Loucy (cell line): ENCODE data around the gene SLC35F5.

ENCODE experiments used
- H2AFZ ChIP-seq: fragments of 200-600 bp; sonication (generic); 2 replicates; pipeline ENCODE4 v1.6.0; 2016; ENCODE audit warnings: antibody characterized with exemption, mild to moderate bottlenecking, low read length, moderate library complexity
- H3F3A ChIP-seq: fragments of 200-600 bp; 2 replicates; pipeline ENCODE4 v1.6.0; 2016; ENCODE audit warnings: antibody characterized with exemption, low read depth, mild to moderate bottlenecking
- H3K27me3 ChIP-seq: fragments of 200-600 bp; sonication (generic); 2 replicates; pipeline ENCODE4 v1.6.1; 2014; ENCODE audit warnings: low read length, mild to moderate bottlenecking; ENCODE audit not compliant: insufficient read depth, poor library complexity, severe bottlenecking
- H3K36me3 ChIP-seq: fragments of 200-600 bp; sonication (generic); 2 replicates; pipeline ENCODE4 v1.6.1; 2016; ENCODE audit warnings: low read length; ENCODE audit not compliant: insufficient read depth
- H3K4me1 ChIP-seq: fragments of 200-600 bp; sonication (generic); 2 replicates; pipeline ENCODE4 v1.5.1; 2014; ENCODE audit warnings: low read length, mild to moderate bottlenecking; ENCODE audit not compliant: insufficient read depth, poor library complexity, severe bottlenecking
- H3K4me2 ChIP-seq: fragments of 200-600 bp; sonication (generic); 2 replicates; pipeline ENCODE4 v1.6.0; 2014; ENCODE audit warnings: antibody characterized with exemption, low read length, low read depth, mild to moderate bottlenecking; ENCODE audit not compliant: poor library complexity, severe bottlenecking
- H3K4me3 ChIP-seq: fragments of 200-600 bp; sonication (generic); 2 replicates; pipeline ENCODE4 v1.5.1; 2014; ENCODE audit warnings: low read length, mild to moderate bottlenecking, mixed read lengths; ENCODE audit not compliant: poor library complexity, severe bottlenecking
- H3K79me2 ChIP-seq: fragments of 200-600 bp; sonication (generic); 2 replicates; pipeline ENCODE4 v1.6.1; 2014; ENCODE audit warnings: low read length; ENCODE audit not compliant: insufficient read depth
- H3K9ac ChIP-seq: fragments of 200-600 bp; sonication (generic); 2 replicates; pipeline ENCODE4 v1.6.0; 2014; ENCODE audit warnings: mild to moderate bottlenecking, low read depth, low read length, moderate library complexity; ENCODE audit not compliant: poor library complexity, severe bottlenecking
- H3K9me2 ChIP-seq: fragments of 200-600 bp; sonication (generic); replicated peaks from 2 replicates; pipeline ENCODE4 v1.6.1; 2016; ENCODE audit warnings: low read depth, low read length, mixed read lengths
- H3K9me3 ChIP-seq: fragments of 200-600 bp; sonication (generic); 2 replicates; pipeline ENCODE4 v1.6.1; 2014; ENCODE audit warnings: mild to moderate bottlenecking, antibody characterized with exemption, low read length, low read depth; ENCODE audit not compliant: insufficient read depth
- H4K20me1 ChIP-seq: fragments of 200-600 bp; sonication (generic); 2 replicates; pipeline ENCODE4 v1.6.0; 2014; ENCODE audit warnings: antibody characterized with exemption, low read length, mild to moderate bottlenecking; ENCODE audit not compliant: insufficient read depth, poor library complexity, severe bottlenecking
- CTCF ChIP-seq: fragments of 200-600 bp; sonication (generic); conservative IDR thresholded peaks from 2 replicates; pipeline ENCODE4 v1.5.1; 2014; ENCODE audit warnings: mild to moderate bottlenecking, antibody characterized with exemption, low read length
- EZH2phosphoT487 ChIP-seq: fragments of 200-600 bp; IDR thresholded peaks from 2 replicates; pipeline ENCODE4 v1.6.1; 2018; ENCODE audit warnings: antibody characterized with exemption, mild to moderate bottlenecking, moderate library complexity, borderline replicate concordance

Gene SLC35F5

GRCh38 chr2:113796592-113797175 is 40.2 kb upstream of the SLC35F5 start:
- Histone ChIP-seq H3K9me2 (no peaks in the 10 kb centered on the region), H3K36me3 (no peaks in the 10 kb centered on the region), H4K20me1 (no peaks in the 10 kb centered on the region), H3F3A (no peaks in the 10 kb centered on the region), H2AFZ (no peak overlapping the region), H3K27me3 (no peaks in the 10 kb centered on the region), H3K4me2 (no peak overlapping the region), H3K4me3 (no peak overlapping the region), H3K9me3 (no peaks in the 10 kb centered on the region), H3K79me2 (no peaks in the 10 kb centered on the region), H3K4me1 (no peaks in the 10 kb centered on the region), H3K9ac (no peak overlapping the region)
- TF ChIP-seq CTCF (no peak), EZH2phosphoT487 (no peak)

DNA sequence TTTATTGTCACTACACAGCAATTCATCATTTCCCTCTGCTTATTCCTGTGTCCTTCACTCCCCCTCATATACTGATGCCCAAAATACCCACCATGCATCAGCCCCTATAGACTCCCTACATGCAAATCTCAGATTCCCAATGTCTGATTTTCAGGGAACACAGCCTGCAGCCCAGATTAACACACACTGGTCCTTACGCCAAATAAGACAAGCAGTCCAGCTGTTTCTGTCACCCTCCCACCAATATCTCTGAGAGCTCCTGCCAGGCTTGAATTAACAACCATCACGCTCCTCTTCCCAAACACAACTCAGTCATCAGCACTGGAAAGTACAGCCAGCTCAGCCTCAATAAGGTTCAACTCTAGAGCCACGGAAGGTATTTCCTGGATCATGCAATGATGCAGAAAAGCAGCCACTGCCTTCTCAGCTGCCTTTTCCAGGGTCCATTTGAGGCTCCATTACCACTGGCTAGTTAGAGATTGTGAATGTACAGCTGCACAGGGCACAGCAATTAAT is 39.0 kb upstream of the SLC35F5 start:
- Histone ChIP-seq H3K4me2 (no peak overlapping the region), H2AFZ (no peak overlapping the region), H3K4me1 (no peaks in the 10 kb centered on the region), H3F3A (no peaks in the 10 kb centered on the region), H3K79me2 (no peaks in the 10 kb centered on the region), H3K9me2 (no peaks in the 10 kb centered on the region), H3K36me3 (no peaks in the 10 kb centered on the region), H4K20me1 (no peaks in the 10 kb centered on the region), H3K4me3 (no peak overlapping the region), H3K9me3 (no peaks in the 10 kb centered on the region), H3K27me3 (no peaks in the 10 kb centered on the region), H3K9ac (no peak overlapping the region)
- TF ChIP-seq EZH2phosphoT487, result no peak
- TF ChIP-seq CTCF, result no peak

GRCh38 chr2:113791697-113792590 is 35.5 kb upstream of the SLC35F5 start:
- H3K4me2 ChIP-seq, result no peak overlapping the region
- H3K4me3 ChIP-seq, result no peak overlapping the region
- no peak overlapping the region for H3K9ac ChIP-seq

More at GRCh38 chr2:113791697-113792590, 35.5 kb upstream of the SLC35F5 start:
- H3K79me2 ChIP-seq, result no peaks in the 10 kb centered on the region
- no peaks in the 10 kb centered on the region for H4K20me1 ChIP-seq
- TF ChIP-seq EZH2phosphoT487 (no peak), CTCF (no peak)
- H3K9me3 ChIP-seq, result no peaks in the 10 kb centered on the region
- no peaks in the 10 kb centered on the region for H3F3A ChIP-seq
- no peaks in the 10 kb centered on the region for H3K9me2 ChIP-seq
- no peaks in the 10 kb centered on the region for H3K36me3 ChIP-seq
- H3K4me1 ChIP-seq, result no peaks in the 10 kb centered on the region
- no peak overlapping the region for H2AFZ ChIP-seq
- no peaks in the 10 kb centered on the region for H3K27me3 ChIP-seq
